GM23338 (cell line): ENCODE data around the gene SASS6. TPM values are rescaled to one million over a fixed set of nuclear protein-coding genes. Genes with fewer than 3 reads are reported as not detected.

Experiments used
- ATAC-seq: fragments of 200-7000 bp; cut with Tn5 transposase; 3 replicates; pipeline ENCODE4 v1.9.1; 2020
- DNase-seq: peaks from one replicate; pipeline ENCODE4 v3.0.0-alpha.2; 2015; ENCODE audit warnings: low spot score
- H2AFZ ChIP-seq: fragments of 200-600 bp; sonication (generic); 2 replicates; pipeline ENCODE4 v1.8.0; 2016; ENCODE audit warnings: antibody characterized with exemption, mild to moderate bottlenecking, moderate library complexity
- H3F3A ChIP-seq: fragments of 200-600 bp; sonication (generic); replicated peaks from 2 replicates; pipeline ENCODE4 v1.8.0; 2017; ENCODE audit warnings: antibody characterized with exemption, mixed run types, low read depth
- H3K27ac ChIP-seq: fragments of 200-600 bp; sonication (generic); 2 replicates; pipeline ENCODE4 v1.6.1; 2016; ENCODE audit warnings: low read depth
- H3K27me3 ChIP-seq: fragments of 200-600 bp; sonication (generic); 2 replicates; pipeline ENCODE4 v1.8.0; 2016; ENCODE audit warnings: mild to moderate bottlenecking, mixed run types, moderate library complexity; ENCODE audit not compliant: insufficient read depth
- H3K36me3 ChIP-seq: fragments of 200-600 bp; sonication (generic); 2 replicates; pipeline ENCODE4 v1.8.0; 2016; ENCODE audit warnings: mild to moderate bottlenecking; ENCODE audit not compliant: insufficient read depth
- H3K4me1 ChIP-seq: fragments of 200-600 bp; sonication (generic); 2 replicates; pipeline ENCODE4 v1.8.0; 2016; ENCODE audit warnings: mild to moderate bottlenecking, moderate library complexity; ENCODE audit not compliant: insufficient read depth
- H3K4me2 ChIP-seq: fragments of 200-600 bp; sonication (generic); 2 replicates; pipeline ENCODE4 v1.7.1; 2017; ENCODE audit warnings: mixed run types
- H3K4me3 ChIP-seq: fragments of 200-600 bp; sonication (generic); 2 replicates; pipeline ENCODE4 v1.6.1; 2016; ENCODE audit warnings: mixed run types
- H3K79me2 ChIP-seq: fragments of 200-600 bp; sonication (generic); replicated peaks from 2 replicates; pipeline ENCODE4 v1.8.0; 2017; ENCODE audit warnings: mild to moderate bottlenecking; ENCODE audit not compliant: insufficient read depth
- H3K9me2 ChIP-seq: fragments of 200-600 bp; sonication (generic); 2 replicates; pipeline ENCODE4 v1.8.0; 2017; ENCODE audit not compliant: insufficient read depth
- H4K20me1 ChIP-seq: fragments of 200-600 bp; sonication (generic); replicated peaks from 2 replicates; pipeline ENCODE4 v1.8.0; 2017; ENCODE audit warnings: mild to moderate bottlenecking; ENCODE audit not compliant: insufficient read depth
- H3K27ac Mint-ChIP-seq: 2 replicates; pipeline ENCODE4 v1.8.0; 2020; ENCODE audit warnings: inconsistent platforms, mild to moderate bottlenecking, moderate library complexity, mixed read lengths
- H3K27me3 Mint-ChIP-seq: 3 replicates; pipeline ENCODE4 v1.8.0; 2022; ENCODE audit warnings: low read depth, mild to moderate bottlenecking, moderate library complexity, mixed read lengths, inconsistent platforms; ENCODE audit not compliant: insufficient read depth, poor library complexity
- H3K36me3 Mint-ChIP-seq: 3 replicates; pipeline ENCODE4 v1.8.0; 2021; ENCODE audit warnings: low read depth, mild to moderate bottlenecking, inconsistent platforms, moderate library complexity, mixed read lengths
- H3K4me1 Mint-ChIP-seq: 3 replicates; pipeline ENCODE4 v1.8.0; 2020; ENCODE audit warnings: mild to moderate bottlenecking, inconsistent platforms, mixed read lengths
- H3K4me3 Mint-ChIP-seq: 3 replicates; pipeline ENCODE4 v1.8.0; 2021; ENCODE audit warnings: moderate library complexity, mild to moderate bottlenecking, inconsistent platforms, mixed read lengths
- H3K9me3 Mint-ChIP-seq: 3 replicates; pipeline ENCODE4 v1.8.0; 2020; ENCODE audit warnings: moderate library complexity, mild to moderate bottlenecking, inconsistent platforms, mixed read lengths
- CREB1 ChIP-seq: fragments of 250-450 bp; sonication (Bioruptor Pico); IDR thresholded peaks from 2 replicates; pipeline ENCODE4 v1.5.0; 2020; ENCODE audit warnings: low read depth, mild to moderate bottlenecking, moderate library complexity
- EZH2 ChIP-seq: fragments of 200-600 bp; sonication (generic); IDR thresholded peaks from one replicate; pipeline ENCODE4 v1.8.0; 2017; ENCODE audit warnings: antibody characterized with exemption, mild to moderate bottlenecking, low read depth; ENCODE audit not compliant: unreplicated experiment
- EZH2phosphoT487 ChIP-seq: fragments of 200-600 bp; sonication (generic); IDR thresholded peaks from one replicate; pipeline ENCODE4 v1.8.1; 2018; ENCODE audit warnings: antibody characterized with exemption; ENCODE audit not compliant: unreplicated experiment
- JUNB ChIP-seq: IDR thresholded peaks from one replicate; pipeline ENCODE4 v1.6.1; 2016; ENCODE audit warnings: antibody characterized with exemption; ENCODE audit not compliant: unreplicated experiment
- NANOG ChIP-seq: IDR thresholded peaks from 2 replicates; pipeline ENCODE4 v1.6.1; 2016; ENCODE audit warnings: antibody characterized with exemption, borderline replicate concordance
- POLR2AphosphoS5 ChIP-seq: IDR thresholded peaks from 2 replicates; pipeline ENCODE4 v1.6.1; 2016; ENCODE audit warnings: antibody characterized with exemption, low read depth
- STAT1 ChIP-seq: IDR thresholded peaks from one replicate; pipeline ENCODE4 v1.6.1; 2016; ENCODE audit warnings: antibody characterized with exemption; ENCODE audit not compliant: unreplicated experiment
- ZNF114 ChIP-seq: fragments of 250-450 bp; sonication (Bioruptor Pico); IDR thresholded peaks from 2 replicates; pipeline ENCODE4 v1.5.0; 2020; ENCODE audit warnings: mild to moderate bottlenecking, moderate library complexity
- ZNF331 ChIP-seq: fragments of 250-450 bp; sonication (Bioruptor Pico); IDR thresholded peaks from 2 replicates; pipeline ENCODE4 v1.5.0; 2020; ENCODE audit warnings: low read depth, mild to moderate bottlenecking, moderate library complexity
- polyA plus RNA-seq: library from polyadenylated mRNA; unstranded; fragments of >200 nt; fragmentation: Nextera tagmentation; extraction: Ambion mirVana; gene quantifications from 2 replicates; pipeline ENCODE4 v1.2.1, GENCODE V29; 2016
- total RNA-seq: library from RNA; depleted of rRNA; stranded (reverse); fragments of >200 nt; shearing (Covaris generic); gene quantifications from 2 replicates; pipeline ENCODE4 v1.2.3, GENCODE V29; 2014
- TF ChIP-seq, protein P1 (sequence below): IDR thresholded peaks from one replicate; pipeline ENCODE4 v1.6.1; 2018; ENCODE audit warnings: antibody characterized with exemption; ENCODE audit not compliant: unreplicated experiment
- TF ChIP-seq, protein P2 (sequence below), 2 experiments: fragments of 200-600 bp in 1 of 2; sonication (generic) in 1 of 2; conservative IDR thresholded peaks; 2 replicates each; pipeline versions ENCODE4 v1.5.1 to v1.6.1; 2016 to 2017; ENCODE audit warnings: antibody characterized with exemption in 2 of 2, low read depth in 2 of 2, mild to moderate bottlenecking in 2 of 2, moderate library complexity in 1 of 2
- TF ChIP-seq, protein P3 (sequence below): IDR thresholded peaks from 2 replicates; pipeline ENCODE4 v1.6.1; 2016; ENCODE audit warnings: antibody characterized with exemption
- TF ChIP-seq, protein P4 (sequence below): fragments of 250-450 bp; sonication (Bioruptor Pico); IDR thresholded peaks from 2 replicates; pipeline ENCODE4 v1.5.0; 2020; ENCODE audit warnings: mild to moderate bottlenecking, moderate library complexity

The SASS6 gene
- total and polyA plus RNA-seq, 2 experiments from 2014 or later, result 17.0 to 21.1 TPM

DNA sequence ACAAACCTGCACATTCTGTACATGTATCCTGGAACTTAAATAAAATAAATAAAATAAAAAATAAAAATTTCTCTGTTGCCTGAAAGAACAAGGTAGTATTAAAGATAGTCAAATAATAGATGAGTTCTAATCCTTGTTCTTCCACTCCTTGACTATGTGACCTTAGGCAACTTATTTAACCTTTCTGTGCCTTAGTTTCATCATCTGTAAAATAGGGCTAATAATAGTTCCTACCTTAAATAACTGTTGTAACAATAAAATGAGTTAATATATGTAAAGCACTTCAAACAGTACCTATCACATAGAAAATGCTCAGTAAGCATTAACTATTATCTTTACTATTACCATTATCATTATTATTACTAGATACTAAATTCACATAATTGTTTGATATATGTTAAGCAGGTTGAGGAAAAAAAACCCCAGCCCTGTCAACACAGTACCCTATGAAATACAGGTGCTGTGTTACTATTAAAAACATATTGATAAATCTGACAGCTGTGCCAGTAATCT, 23.1 kb downstream of the SASS6 start:
- Histone ChIP-seq H3K27ac (no peak overlapping the region), H3K79me2 (no peaks in the 10 kb centered on the region), H3K4me2 (no peak overlapping the region), H3K36me3 (peaks cover 29% of the 10 kb centered on the region; the same call in 1 of the 2 replicates), H3K27me3 (no peaks in the 10 kb centered on the region), H3K4me1 (no peaks in the 10 kb centered on the region), H2AFZ (no peak overlapping the region), H4K20me1 (no peaks in the 10 kb centered on the region), H3K9me2 (no peaks in the 10 kb centered on the region), H3K4me3 (no peak overlapping the region), H3F3A (no peaks in the 10 kb centered on the region)
- TF ChIP-seq, protein P1, sequence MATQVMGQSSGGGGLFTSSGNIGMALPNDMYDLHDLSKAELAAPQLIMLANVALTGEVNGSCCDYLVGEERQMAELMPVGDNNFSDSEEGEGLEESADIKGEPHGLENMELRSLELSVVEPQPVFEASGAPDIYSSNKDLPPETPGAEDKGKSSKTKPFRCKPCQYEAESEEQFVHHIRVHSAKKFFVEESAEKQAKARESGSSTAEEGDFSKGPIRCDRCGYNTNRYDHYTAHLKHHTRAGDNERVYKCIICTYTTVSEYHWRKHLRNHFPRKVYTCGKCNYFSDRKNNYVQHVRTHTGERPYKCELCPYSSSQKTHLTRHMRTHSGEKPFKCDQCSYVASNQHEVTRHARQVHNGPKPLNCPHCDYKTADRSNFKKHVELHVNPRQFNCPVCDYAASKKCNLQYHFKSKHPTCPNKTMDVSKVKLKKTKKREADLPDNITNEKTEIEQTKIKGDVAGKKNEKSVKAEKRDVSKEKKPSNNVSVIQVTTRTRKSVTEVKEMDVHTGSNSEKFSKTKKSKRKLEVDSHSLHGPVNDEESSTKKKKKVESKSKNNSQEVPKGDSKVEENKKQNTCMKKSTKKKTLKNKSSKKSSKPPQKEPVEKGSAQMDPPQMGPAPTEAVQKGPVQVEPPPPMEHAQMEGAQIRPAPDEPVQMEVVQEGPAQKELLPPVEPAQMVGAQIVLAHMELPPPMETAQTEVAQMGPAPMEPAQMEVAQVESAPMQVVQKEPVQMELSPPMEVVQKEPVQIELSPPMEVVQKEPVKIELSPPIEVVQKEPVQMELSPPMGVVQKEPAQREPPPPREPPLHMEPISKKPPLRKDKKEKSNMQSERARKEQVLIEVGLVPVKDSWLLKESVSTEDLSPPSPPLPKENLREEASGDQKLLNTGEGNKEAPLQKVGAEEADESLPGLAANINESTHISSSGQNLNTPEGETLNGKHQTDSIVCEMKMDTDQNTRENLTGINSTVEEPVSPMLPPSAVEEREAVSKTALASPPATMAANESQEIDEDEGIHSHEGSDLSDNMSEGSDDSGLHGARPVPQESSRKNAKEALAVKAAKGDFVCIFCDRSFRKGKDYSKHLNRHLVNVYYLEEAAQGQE, result no peak
- TF ChIP-seq CREB1 (CRISPR knock-in tag), result no peak
- TF ChIP-seq, protein P2, sequence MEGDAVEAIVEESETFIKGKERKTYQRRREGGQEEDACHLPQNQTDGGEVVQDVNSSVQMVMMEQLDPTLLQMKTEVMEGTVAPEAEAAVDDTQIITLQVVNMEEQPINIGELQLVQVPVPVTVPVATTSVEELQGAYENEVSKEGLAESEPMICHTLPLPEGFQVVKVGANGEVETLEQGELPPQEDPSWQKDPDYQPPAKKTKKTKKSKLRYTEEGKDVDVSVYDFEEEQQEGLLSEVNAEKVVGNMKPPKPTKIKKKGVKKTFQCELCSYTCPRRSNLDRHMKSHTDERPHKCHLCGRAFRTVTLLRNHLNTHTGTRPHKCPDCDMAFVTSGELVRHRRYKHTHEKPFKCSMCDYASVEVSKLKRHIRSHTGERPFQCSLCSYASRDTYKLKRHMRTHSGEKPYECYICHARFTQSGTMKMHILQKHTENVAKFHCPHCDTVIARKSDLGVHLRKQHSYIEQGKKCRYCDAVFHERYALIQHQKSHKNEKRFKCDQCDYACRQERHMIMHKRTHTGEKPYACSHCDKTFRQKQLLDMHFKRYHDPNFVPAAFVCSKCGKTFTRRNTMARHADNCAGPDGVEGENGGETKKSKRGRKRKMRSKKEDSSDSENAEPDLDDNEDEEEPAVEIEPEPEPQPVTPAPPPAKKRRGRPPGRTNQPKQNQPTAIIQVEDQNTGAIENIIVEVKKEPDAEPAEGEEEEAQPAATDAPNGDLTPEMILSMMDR (conservative IDR thresholded peaks at IDR 0.05; ENCODE audit: low read depth in 2 of 2), result no peak
- no peak for TF ChIP-seq EZH2
- TF ChIP-seq POLR2AphosphoS5, result no peak
- TF ChIP-seq STAT1, result no peak
- no peak for TF ChIP-seq ZNF114 (CRISPR knock-in tag)
- no peak for TF ChIP-seq NANOG
- TF ChIP-seq, protein P3, sequence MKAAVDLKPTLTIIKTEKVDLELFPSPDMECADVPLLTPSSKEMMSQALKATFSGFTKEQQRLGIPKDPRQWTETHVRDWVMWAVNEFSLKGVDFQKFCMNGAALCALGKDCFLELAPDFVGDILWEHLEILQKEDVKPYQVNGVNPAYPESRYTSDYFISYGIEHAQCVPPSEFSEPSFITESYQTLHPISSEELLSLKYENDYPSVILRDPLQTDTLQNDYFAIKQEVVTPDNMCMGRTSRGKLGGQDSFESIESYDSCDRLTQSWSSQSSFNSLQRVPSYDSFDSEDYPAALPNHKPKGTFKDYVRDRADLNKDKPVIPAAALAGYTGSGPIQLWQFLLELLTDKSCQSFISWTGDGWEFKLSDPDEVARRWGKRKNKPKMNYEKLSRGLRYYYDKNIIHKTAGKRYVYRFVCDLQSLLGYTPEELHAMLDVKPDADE, result no peak
- TF ChIP-seq EZH2phosphoT487, result no peak
- TF ChIP-seq, protein P4, sequence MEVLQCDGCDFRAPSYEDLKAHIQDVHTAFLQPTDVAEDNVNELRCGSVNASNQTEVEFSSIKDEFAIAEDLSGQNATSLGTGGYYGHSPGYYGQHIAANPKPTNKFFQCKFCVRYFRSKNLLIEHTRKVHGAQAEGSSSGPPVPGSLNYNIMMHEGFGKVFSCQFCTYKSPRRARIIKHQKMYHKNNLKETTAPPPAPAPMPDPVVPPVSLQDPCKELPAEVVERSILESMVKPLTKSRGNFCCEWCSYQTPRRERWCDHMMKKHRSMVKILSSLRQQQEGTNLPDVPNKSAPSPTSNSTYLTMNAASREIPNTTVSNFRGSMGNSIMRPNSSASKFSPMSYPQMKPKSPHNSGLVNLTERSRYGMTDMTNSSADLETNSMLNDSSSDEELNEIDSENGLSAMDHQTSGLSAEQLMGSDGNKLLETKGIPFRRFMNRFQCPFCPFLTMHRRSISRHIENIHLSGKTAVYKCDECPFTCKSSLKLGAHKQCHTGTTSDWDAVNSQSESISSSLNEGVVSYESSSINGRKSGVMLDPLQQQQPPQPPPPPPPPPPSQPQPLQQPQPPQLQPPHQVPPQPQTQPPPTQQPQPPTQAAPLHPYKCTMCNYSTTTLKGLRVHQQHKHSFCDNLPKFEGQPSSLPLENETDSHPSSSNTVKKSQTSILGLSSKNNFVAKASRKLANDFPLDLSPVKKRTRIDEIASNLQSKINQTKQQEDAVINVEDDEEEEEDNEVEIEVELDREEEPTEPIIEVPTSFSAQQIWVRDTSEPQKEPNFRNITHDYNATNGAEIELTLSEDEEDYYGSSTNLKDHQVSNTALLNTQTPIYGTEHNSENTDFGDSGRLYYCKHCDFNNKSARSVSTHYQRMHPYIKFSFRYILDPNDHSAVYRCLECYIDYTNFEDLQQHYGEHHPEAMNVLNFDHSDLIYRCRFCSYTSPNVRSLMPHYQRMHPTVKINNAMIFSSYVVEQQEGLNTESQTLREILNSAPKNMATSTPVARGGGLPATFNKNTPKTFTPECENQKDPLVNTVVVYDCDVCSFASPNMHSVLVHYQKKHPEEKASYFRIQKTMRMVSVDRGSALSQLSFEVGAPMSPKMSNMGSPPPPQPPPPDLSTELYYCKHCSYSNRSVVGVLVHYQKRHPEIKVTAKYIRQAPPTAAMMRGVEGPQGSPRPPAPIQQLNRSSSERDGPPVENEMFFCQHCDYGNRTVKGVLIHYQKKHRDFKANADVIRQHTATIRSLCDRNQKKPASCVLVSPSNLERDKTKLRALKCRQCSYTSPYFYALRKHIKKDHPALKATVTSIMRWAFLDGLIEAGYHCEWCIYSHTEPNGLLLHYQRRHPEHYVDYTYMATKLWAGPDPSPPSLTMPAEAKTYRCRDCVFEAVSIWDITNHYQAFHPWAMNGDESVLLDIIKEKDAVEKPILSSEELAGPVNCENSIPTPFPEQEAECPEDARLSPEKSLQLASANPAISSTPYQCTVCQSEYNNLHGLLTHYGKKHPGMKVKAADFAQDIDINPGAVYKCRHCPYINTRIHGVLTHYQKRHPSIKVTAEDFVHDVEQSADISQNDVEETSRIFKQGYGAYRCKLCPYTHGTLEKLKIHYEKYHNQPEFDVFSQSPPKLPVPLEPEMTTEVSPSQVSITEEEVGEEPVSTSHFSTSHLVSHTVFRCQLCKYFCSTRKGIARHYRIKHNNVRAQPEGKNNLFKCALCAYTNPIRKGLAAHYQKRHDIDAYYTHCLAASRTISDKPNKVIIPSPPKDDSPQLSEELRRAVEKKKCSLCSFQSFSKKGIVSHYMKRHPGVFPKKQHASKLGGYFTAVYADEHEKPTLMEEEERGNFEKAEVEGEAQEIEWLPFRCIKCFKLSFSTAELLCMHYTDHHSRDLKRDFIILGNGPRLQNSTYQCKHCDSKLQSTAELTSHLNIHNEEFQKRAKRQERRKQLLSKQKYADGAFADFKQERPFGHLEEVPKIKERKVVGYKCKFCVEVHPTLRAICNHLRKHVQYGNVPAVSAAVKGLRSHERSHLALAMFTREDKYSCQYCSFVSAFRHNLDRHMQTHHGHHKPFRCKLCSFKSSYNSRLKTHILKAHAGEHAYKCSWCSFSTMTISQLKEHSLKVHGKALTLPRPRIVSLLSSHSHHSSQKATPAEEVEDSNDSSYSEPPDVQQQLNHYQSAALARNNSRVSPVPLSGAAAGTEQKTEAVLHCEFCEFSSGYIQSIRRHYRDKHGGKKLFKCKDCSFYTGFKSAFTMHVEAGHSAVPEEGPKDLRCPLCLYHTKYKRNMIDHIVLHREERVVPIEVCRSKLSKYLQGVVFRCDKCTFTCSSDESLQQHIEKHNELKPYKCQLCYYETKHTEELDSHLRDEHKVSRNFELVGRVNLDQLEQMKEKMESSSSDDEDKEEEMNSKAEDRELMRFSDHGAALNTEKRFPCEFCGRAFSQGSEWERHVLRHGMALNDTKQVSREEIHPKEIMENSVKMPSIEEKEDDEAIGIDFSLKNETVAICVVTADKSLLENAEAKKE (CRISPR knock-in tag), result no peak
- TF ChIP-seq JUNB, result no peak
- TF ChIP-seq ZNF331 (CRISPR knock-in tag), result no peak
- Mint-ChIP-seq H3K27ac (no peak overlapping the region), H3K4me3 (no peak overlapping the region), H3K9me3 (no peaks in the 10 kb centered on the region; the same call in 2 of the 3 replicates), H3K27me3 (no peaks in the 10 kb centered on the region), H3K36me3 (peaks cover 46% of the 10 kb centered on the region), H3K4me1 (no peaks in the 10 kb centered on the region)
- no peak for ATAC-seq
- no peak for DNase-seq
